GM18508 (cell line): ENCODE measurements around the gene CD59.
"Not testable (repeated sequence)": the region's sequence is repeated elsewhere in the genome, so short reads cannot be mapped to it uniquely, and the experiment has no call there.

Experiments used
- ATAC-seq: cut with Tn5 transposase; IDR thresholded peaks from one replicate; pipeline ENCODE4 v1.9.1; 2021; ENCODE audit warnings: moderate number of reproducible peaks; ENCODE audit not compliant: insufficient read depth, unreplicated experiment

The CD59 gene

GRCh38 chr11:33696931-33697638, 39.1 kb downstream of the CD59 start:
- no peak for ATAC-seq

DNA sequence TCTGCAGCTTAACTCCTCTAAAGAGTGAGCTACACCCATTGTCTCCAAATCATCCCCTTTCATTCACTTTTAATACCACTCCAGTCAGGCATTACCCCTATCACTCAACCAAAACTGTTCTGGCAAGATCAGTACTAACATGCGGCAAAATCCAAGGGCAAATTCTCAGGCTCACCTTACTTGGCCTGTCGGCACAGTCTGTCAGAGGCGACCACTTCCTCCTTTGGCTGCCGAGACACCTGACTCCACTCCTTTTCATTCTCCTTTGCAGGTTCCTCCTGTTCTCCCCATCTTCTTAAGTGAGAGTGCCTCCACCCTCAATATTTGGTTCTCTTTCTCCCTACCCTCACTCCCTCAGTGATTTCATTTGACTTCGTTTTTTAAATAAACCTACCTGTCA, 39.8 kb downstream of the CD59 start:
- no peak for ATAC-seq

GRCh38 chr11:33695051-33695566, 41.1 kb downstream of the CD59 start:
- ATAC-seq: no peak

DNA sequence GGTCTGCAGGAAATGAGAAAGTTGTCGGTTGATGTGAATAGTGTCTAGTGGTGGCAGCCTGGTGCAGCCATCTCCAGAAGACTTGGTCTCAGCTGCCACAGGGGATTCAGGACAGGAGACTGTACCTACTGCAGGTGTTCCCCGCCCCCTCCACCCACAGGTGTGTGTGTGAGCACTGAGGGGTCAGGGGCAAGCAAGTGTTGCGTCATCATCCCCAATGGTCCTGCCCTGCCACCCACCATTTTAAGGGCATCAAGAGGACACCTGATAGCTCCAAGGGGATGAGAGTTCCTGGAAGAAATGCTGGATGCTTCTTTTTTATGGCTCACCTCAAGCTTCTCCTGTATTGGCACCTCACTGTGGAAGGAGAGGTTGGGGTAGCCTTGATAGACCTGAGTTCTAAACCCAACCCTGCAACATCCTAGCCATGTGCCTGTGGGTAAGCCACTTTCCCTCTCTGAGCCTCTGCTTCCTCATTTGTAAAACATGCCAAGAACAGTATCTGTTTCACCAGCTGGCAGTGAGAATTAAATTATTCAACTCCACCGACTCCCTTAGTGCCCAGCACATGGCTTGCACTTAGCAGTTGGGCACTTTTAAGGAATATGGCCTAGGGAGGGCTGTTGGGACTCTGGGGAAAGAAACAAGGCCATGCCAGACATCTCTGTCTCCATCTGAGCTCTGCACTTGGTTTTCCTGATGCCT, 41.7 kb downstream of the CD59 start:
- ATAC-seq: no peak

DNA sequence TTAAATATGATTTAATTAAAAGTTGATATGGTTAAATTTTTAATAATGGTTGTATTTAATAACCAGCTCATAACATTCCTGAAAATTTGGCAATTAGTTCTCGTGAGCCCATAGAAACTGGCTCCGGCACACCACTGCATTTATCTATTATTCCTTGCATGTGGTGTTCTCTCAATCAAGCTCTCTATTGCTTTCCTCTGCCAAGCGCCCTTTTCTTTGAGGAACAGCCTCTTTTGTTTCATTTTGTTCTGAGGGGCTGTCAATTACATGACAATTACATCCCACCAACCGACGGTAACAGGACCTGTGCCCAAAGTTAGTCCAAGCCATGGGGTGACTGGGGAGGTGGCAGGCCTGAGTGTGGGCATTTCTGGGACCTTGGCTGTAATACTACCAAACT, 43.7 kb downstream of the CD59 start:
- no peak for ATAC-seq

DNA sequence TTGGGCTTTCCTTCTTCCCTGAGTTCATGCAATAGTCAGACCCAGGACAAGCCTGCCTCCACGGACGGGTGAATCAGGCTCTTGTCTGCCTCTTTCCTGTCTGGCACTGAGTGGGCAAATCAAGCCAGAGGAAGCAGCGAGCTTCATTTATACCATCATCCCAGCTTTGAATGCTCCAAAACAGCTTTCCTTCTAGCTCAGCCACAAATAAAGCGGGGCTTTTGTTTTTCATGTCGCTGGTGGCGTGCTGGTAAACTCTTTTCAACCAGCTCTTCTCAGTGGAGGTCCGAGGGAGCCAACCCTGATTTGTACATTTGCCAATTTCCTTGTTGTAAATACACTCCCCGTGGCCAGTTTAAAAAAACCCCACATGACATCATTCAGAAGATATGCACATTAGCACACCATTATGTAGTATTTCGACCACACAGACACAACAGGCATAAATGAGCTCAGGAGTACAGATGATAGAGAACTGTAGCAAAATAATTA, 44.2 kb downstream of the CD59 start:
- ATAC-seq: no peak

GRCh38 chr11:33691066-33691864, 45.0 kb downstream of the CD59 start:
- no peak for ATAC-seq

- no peak for ATAC-seq
Observed at GRCh38 chr11:33690290-33691065, 45.7 kb downstream of the CD59 start.

DNA sequence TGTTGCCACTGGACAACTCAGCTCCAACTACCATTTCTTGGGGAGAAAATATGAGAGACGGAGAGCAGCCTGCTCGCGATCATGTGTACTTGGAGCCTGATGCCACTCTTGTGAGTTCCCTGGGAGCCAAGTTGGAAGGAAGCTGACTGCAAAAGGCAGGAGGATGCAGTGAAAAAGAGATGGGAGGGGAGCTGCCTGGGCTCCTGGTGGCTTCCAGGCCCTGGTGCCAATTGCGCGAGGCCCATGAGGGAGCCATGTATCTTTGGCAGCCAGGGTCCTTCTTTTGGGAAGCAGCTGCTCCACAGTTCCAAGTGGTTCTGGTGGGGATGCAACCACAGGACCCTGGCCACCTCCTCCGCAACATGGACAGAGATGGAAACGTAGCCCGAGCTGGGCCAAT, 46.7 kb downstream of the CD59 start:
- no peak for ATAC-seq

DNA sequence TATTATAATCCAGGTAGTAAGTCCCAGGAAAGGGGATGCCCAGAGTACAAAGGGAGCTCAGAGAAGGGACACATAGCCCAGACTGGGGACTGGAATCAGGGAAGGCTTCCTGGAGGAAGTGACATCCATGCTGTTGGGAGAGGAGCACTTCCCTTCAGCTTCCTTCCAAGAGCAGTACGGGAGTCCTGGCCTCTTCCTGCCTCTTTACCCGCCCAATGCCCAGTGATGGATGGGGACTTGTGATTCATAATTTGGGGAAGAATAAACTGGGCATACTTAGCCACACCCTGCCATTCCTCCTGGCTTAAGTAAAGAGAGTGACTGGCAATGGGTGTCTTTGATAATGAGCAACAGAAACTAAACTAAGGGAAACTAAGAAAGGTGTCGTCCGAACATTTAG, 47.1 kb downstream of the CD59 start:
- no peak for ATAC-seq

- ATAC-seq: no peak
Observed at GRCh38 chr11:33687733-33688479, 48.3 kb downstream of the CD59 start.

GRCh38 chr11:33685082-33685481, 51.1 kb downstream of the CD59 start:
- ATAC-seq: no peak

- ATAC-seq: no peak
Observed at GRCh38 chr11:33684003-33684706, 52.1 kb downstream of the CD59 start.

DNA sequence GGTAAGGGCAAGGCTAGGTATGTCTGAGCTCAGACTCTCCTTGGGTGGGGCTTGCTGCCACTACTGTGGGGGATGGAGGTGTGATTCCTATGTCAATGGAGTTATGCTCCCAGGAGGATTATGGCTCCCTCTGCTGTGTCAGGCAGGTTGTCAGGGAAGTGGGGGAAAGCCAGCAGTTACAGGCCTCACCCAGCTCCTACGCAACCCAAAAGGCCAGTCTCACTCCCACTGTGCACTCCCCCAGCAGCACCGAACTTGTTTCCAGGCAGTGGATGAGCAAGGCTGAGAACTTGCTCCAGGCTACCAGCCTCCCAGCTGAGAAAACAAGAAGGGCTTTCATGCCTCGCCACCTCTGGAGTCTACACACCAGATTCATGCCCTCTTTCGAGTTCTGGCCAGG, 53.8 kb downstream of the CD59 start:
- no peak for ATAC-seq

- no peak for ATAC-seq
Observed at GRCh38 chr11:33682019-33682418, 54.2 kb downstream of the CD59 start.

- not testable (repeated sequence) for ATAC-seq
Observed at GRCh38 chr11:33678616-33679015, 57.6 kb downstream of the CD59 start.

DNA sequence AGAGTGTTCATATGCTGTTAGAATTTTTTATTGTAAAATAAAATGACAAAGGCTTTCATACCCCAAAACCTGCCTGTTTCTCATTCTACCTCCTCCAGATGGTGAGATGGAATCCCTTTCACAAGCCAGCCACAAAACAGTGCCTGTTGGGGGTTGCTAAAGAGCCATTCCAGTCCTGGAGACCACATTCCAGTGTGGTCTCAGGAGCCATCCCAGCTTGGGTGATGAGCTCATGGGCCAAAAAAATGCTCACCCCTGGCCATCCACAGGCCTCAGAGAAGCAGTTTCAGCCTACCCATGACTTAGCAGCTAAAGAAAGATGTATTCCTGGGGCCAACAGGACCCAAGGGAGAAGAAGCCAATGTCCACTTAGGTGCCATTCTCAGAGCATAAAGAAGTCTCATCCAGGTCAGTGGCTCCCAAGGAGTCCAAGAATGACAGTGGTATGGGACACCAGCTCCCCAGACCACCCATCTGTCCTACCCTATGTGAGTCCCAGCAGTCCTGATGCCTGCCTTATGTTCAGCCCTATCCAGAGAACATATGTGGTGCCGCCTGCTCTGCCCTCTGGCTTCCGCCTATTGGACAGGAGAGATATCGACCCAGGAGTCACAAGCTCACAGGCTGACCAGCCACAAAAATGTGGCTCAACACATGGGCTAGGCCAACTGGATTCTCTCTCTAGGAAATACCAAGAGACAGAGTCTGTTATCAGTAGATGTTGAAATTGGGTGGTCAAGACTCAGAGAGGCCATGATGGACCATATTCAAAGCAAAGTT, 62.0 kb downstream of the CD59 start:
- ATAC-seq: no peak

DNA sequence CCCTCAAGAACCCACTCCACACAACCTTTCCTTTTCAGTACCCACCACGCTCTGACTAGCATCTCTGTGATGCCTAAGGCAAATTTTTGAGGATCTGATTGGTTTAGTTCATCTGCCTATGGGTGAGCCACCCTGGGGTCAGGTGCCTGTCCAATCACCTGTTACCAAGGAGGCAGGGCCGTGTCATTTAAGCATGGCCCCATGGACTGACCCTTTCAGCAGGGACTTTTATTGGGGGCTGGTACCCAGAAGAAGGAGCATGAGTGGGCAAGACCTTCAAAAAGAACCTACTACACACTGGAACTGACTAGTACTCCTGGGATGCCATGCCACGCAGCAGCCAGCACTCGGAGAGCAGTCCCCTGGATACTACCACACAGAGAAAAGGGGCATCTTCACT, 64.0 kb downstream of the CD59 start:
- no peak for ATAC-seq
